ENCODE measurements around the gene COX4I2. TPM values are rescaled to one million over a fixed set of nuclear protein-coding genes. Genes with fewer than 3 reads are reported as not detected.

The COX4I2 gene
- total RNA-seq, 1 experiment from 2014 or later: not detected

GRCh38 chr20:31663524-31663837 is 25.8 kb downstream of the COX4I2 start:
- DNase-seq (ENCODE audit: low spot score): no peak
- Histone ChIP-seq H3K4me3 (ENCODE audit: low read depth, low read length, poor library complexity, severe bottlenecking) (no peak overlapping the region), H3K36me3 (ENCODE audit: insufficient read depth, low read length, poor library complexity, severe bottlenecking) (peaks cover 9% of the 10 kb centered on the region), H3K27me3 (replicated peaks; ENCODE audit: insufficient read depth, low read depth, low read length, poor library complexity) (no peaks in the 10 kb centered on the region), H3K9me3 (ENCODE audit: low read depth, low read length, poor library complexity, severe bottlenecking) (no peaks in the 10 kb centered on the region), H3K4me1 (ENCODE audit: insufficient read depth, low read length, poor library complexity, severe bottlenecking) (peaks cover 10% of the 10 kb centered on the region), H3K27ac (ENCODE audit: low read depth, low read length, poor library complexity, severe bottlenecking) (no peak overlapping the region)
- TF ChIP-seq CTCF (conservative IDR thresholded peaks at IDR 0.05; ENCODE audit: low read depth, low read length) (no peak), EZH2 (IDR thresholded peaks at IDR 0.05; ENCODE audit: borderline replicate concordance, low read depth, low read length, poor library complexity, severe bottlenecking) (no peak)
- POLR2A ChIA-PET (ENCODE audit: low non-redundant PET): no interaction called here
- CTCF ChIA-PET: interaction anchor here (2.2 kb wide), 1 partner anchor 60 kb away, joined by 14 read pairs; no protein-coding TSS in a partner anchor
- BruUV-seq (replicated peaks): no TSS peak
- intact Hi-C loops (cut with micrococcal nuclease; ENCODE audit: unreplicated experiment): no loop called here

GRCh38 chr20:31663838-31664695 is 26.4 kb downstream of the COX4I2 start:
- H3K4me3 ChIP-seq (ENCODE audit: low read depth, low read length, poor library complexity, severe bottlenecking): no peak overlapping the region
- CTCF ChIA-PET: interaction anchor here (0.7 to 2.2 kb wide), 2 partner anchors 60 to 63 kb away, joined by 3 to 14 read pairs; no protein-coding TSS in a partner anchor
- DNase-seq (ENCODE audit: low spot score): no peak
- H3K9me3 ChIP-seq (ENCODE audit: low read depth, low read length, poor library complexity, severe bottlenecking): no peaks in the 10 kb centered on the region
- POLR2A ChIA-PET (ENCODE audit: low non-redundant PET): interaction anchor here (1.1 kb wide), 1 partner anchor 31 kb away, joined by 4 read pairs; no protein-coding TSS in a partner anchor
- no TSS peak for BruUV-seq (replicated peaks)
- H3K27ac ChIP-seq (ENCODE audit: low read depth, low read length, poor library complexity, severe bottlenecking): no peak overlapping the region
- peaks cover 9% of the 10 kb centered on the region for H3K36me3 ChIP-seq (ENCODE audit: insufficient read depth, low read length, poor library complexity, severe bottlenecking)
- intact Hi-C loops (cut with micrococcal nuclease; ENCODE audit: unreplicated experiment): no loop called here
- H3K27me3 ChIP-seq (replicated peaks; ENCODE audit: insufficient read depth, low read depth, low read length, poor library complexity): no peaks in the 10 kb centered on the region
- TF ChIP-seq CTCF (conservative IDR thresholded peaks at IDR 0.05; ENCODE audit: low read depth, low read length): no peak
- no peak for TF ChIP-seq EZH2 (IDR thresholded peaks at IDR 0.05; ENCODE audit: borderline replicate concordance, low read depth, low read length, poor library complexity, severe bottlenecking)
- H3K4me1 ChIP-seq (ENCODE audit: insufficient read depth, low read length, poor library complexity, severe bottlenecking): peaks cover 10% of the 10 kb centered on the region

GRCh38 chr20:31664696-31665354 is 27.1 kb downstream of the COX4I2 start:
- BruUV-seq (replicated peaks): no TSS peak
- Histone ChIP-seq H3K27me3 (replicated peaks; ENCODE audit: insufficient read depth, low read depth, low read length, poor library complexity) (no peaks in the 10 kb centered on the region), H3K27ac (ENCODE audit: low read depth, low read length, poor library complexity, severe bottlenecking) (no peak overlapping the region), H3K36me3 (ENCODE audit: insufficient read depth, low read length, poor library complexity, severe bottlenecking) (peaks cover 9% of the 10 kb centered on the region), H3K9me3 (ENCODE audit: low read depth, low read length, poor library complexity, severe bottlenecking) (no peaks in the 10 kb centered on the region), H3K4me1 (ENCODE audit: insufficient read depth, low read length, poor library complexity, severe bottlenecking) (peaks cover 10% of the 10 kb centered on the region), H3K4me3 (ENCODE audit: low read depth, low read length, poor library complexity, severe bottlenecking) (no peak overlapping the region)
- ChIA-PET POLR2A (ENCODE audit: low non-redundant PET) (interaction anchor here (1.1 kb wide), 1 partner anchor 30 kb away, joined by 4 read pairs; no protein-coding TSS in a partner anchor), CTCF (interaction anchor here (2.2 kb wide), 1 partner anchor 59 kb away, joined by 14 read pairs; no protein-coding TSS in a partner anchor)
- DNase-seq (ENCODE audit: low spot score): no peak
- TF ChIP-seq CTCF (conservative IDR thresholded peaks at IDR 0.05; ENCODE audit: low read depth, low read length): no peak
- no peak for TF ChIP-seq EZH2 (IDR thresholded peaks at IDR 0.05; ENCODE audit: borderline replicate concordance, low read depth, low read length, poor library complexity, severe bottlenecking)
- intact Hi-C loops (cut with micrococcal nuclease; ENCODE audit: unreplicated experiment): no loop called here

Measured in A673 (cell line).